Ascending aorta (tissue), 2 donors: ENCODE results near the gene ZFHX2. TPM values are rescaled to one million over a fixed set of nuclear protein-coding genes. Genes with fewer than 3 reads are reported as not detected.
"Not testable (repeated sequence)": the region's sequence is repeated elsewhere in the genome, so short reads cannot be mapped to it uniquely, and the experiment has no call there.

Source experiments
- DNase-seq, 2 donors: peaks; one replicate each; pipeline ENCODE4 v3.0.0-alpha.2; 2019; ENCODE audit warnings: low spot score in 2 of 2
- H3K27ac ChIP-seq, 2 donors: fragments of 200-600 bp; sonication (generic); one replicate each; pipeline ENCODE4 v1.5.1; 2016 to 2017; ENCODE audit warnings: mild to moderate bottlenecking in 1 of 2
- H3K27me3 ChIP-seq: fragments of 200-600 bp; sonication (generic); one replicate; pipeline ENCODE4 v1.5.1; 2017
- H3K36me3 ChIP-seq, 2 donors: fragments of 200-600 bp; sonication (generic); one replicate each; pipeline ENCODE4 v1.5.1; 2016
- H3K4me1 ChIP-seq, 2 donors: fragments of 200-600 bp; sonication (generic); one replicate each; pipeline ENCODE4 v1.5.1; 2016 to 2017; ENCODE audit warnings: mild to moderate bottlenecking in 1 of 2
- H3K4me3 ChIP-seq, 2 donors: fragments of 200-600 bp; sonication (generic); one replicate each; pipeline ENCODE4 v1.5.1; 2016 to 2017; ENCODE audit warnings: mild to moderate bottlenecking in 1 of 2
- H3K9me3 ChIP-seq, 2 donors: fragments of 200-600 bp; sonication (generic); one replicate each; pipeline ENCODE4 v1.5.1; 2016
- CTCF ChIP-seq, 3 experiments: fragments of 200-600 bp in 2 of 3; fragments of 450-650 bp in 1 of 3; sonication (generic) in 2 of 3; IDR thresholded peaks; one replicate each; pipeline ENCODE4 v1.5.1; 2016 to 2019; ENCODE audit warnings: antibody characterized with exemption in 3 of 3, mild to moderate bottlenecking in 1 of 3, moderate library complexity in 1 of 3
- intact Hi-C: fragments of 100-400 bp; cut with DNase I; formaldehyde crosslinking; loops from one replicate; pipeline ENCODE4 v1.15.1; 2023
- total RNA-seq: library from RNA; depleted of rRNA; stranded (reverse); fragments of >200 nt; gene quantifications from one replicate; pipeline ENCODE4 v1.1.0, GENCODE V29; 2016

The ZFHX2 gene
- 1.3 TPM for total RNA-seq

GRCh38 chr14:23551266-23552028, at the start of gene ZFHX2:
TSS of gene ZFHX2 (minus strand) at chr14:23551765. CDS start at chr14:23535325, 16,440 bp downstream.
- Histone ChIP-seq H3K4me3 (peak within 1 kb of the TSS; percentile 76 to 79), H3K4me1 (peaks cover 5 to 13% of the 10 kb centered on the region in 2 donors), H3K36me3 (no peaks in the 10 kb centered on the region), H3K9me3 (no peaks in the 10 kb centered on the region), H3K27ac (peak within 1 kb of the TSS in 1 of 2 donors; percentile 16), H3K27me3 (no peaks in the 10 kb centered on the region)
- TF ChIP-seq CTCF (IDR thresholded peaks at IDR 0.05): no peak
- intact Hi-C loops: loop anchor here (10.0 kb wide), 1 partner anchor 187 kb away; the partner anchor contains the start of gene EFS
- peak in 1 of 2 donors; percentile 86 for DNase-seq

GRCh38 chr14:23600806-23601205, 49.2 kb upstream of the ZFHX2 start:
- intact Hi-C loops: no loop called here
- no peak for DNase-seq
- TF ChIP-seq CTCF (IDR thresholded peaks at IDR 0.05): no peak
- H3K27me3 ChIP-seq: no peaks in the 10 kb centered on the region
- H3K36me3 ChIP-seq: no peaks in the 10 kb centered on the region
- no peak overlapping the region for H3K27ac ChIP-seq
- H3K9me3 ChIP-seq: no peaks in the 10 kb centered on the region
- H3K4me1 ChIP-seq: no peaks in the 10 kb centered on the region
- no peak overlapping the region for H3K4me3 ChIP-seq

GRCh38 chr14:23600322-23600707, 48.8 kb upstream of the ZFHX2 start:
- DNase-seq: no peak
- no peaks in the 10 kb centered on the region for H3K9me3 ChIP-seq

GRCh38 chr14:23594191-23594590, 42.6 kb upstream of the ZFHX2 start:
- H3K36me3 ChIP-seq: not testable (repeated sequence)

More at GRCh38 chr14:23600322-23600707, 48.8 kb upstream of the ZFHX2 start:
- Histone ChIP-seq H3K36me3 (no peaks in the 10 kb centered on the region), H3K4me1 (no peaks in the 10 kb centered on the region), H3K27ac (no peak overlapping the region), H3K4me3 (no peak overlapping the region), H3K27me3 (no peaks in the 10 kb centered on the region)
- intact Hi-C loops: no loop called here
- no peak for TF ChIP-seq CTCF (IDR thresholded peaks at IDR 0.05)

GRCh38 chr14:23590198-23590597, 38.6 kb upstream of the ZFHX2 start:
- Histone ChIP-seq H3K36me3 (no peaks in the 10 kb centered on the region), H3K9me3 (no peaks in the 10 kb centered on the region), H3K4me3 (no peak overlapping the region), H3K27ac (no peak overlapping the region), H3K27me3 (no peaks in the 10 kb centered on the region), H3K4me1 (no peaks in the 10 kb centered on the region)
- no peak for DNase-seq
- intact Hi-C loops: no loop called here
- no peak for TF ChIP-seq CTCF (IDR thresholded peaks at IDR 0.05)

More at GRCh38 chr14:23594191-23594590, 42.6 kb upstream of the ZFHX2 start:
- DNase-seq, intact Hi-C loops, H3K9me3 ChIP-seq, H3K27ac ChIP-seq, H3K4me1 ChIP-seq, H3K27me3 ChIP-seq, H3K4me3 ChIP-seq: not testable (repeated sequence)

GRCh38 chr14:23589606-23590005, 38.0 kb upstream of the ZFHX2 start:
- no peaks in the 10 kb centered on the region for H3K4me1 ChIP-seq
- intact Hi-C loops: no loop called here
- H3K4me3 ChIP-seq: no peak overlapping the region
- no peaks in the 10 kb centered on the region for H3K36me3 ChIP-seq
- H3K27me3 ChIP-seq: no peaks in the 10 kb centered on the region
- DNase-seq: no peak
- H3K27ac ChIP-seq: no peak overlapping the region
- no peak for TF ChIP-seq CTCF (IDR thresholded peaks at IDR 0.05)
- H3K9me3 ChIP-seq: no peaks in the 10 kb centered on the region
